GM21381 (cell line): Measurements from ENCODE around the gene YIPF2.
"Not testable (repeated sequence)": the region's sequence is repeated elsewhere in the genome, so short reads cannot be mapped to it uniquely, and the experiment has no call there.

Experiments
- ATAC-seq: cut with Tn5 transposase; IDR thresholded peaks from one replicate; pipeline ENCODE4 v1.9.1; 2021; ENCODE audit warnings: mild to moderate bottlenecking, moderate library complexity; ENCODE audit not compliant: unreplicated experiment

YIPF2 gene

GRCh38 chr19:10928563-10929401, at the start of gene YIPF2, which contains the start of gene TIMM29:
TSS of gene YIPF2 (minus strand) at chr19:10928639. CDS start at chr19:10928410, 229 bp downstream.
TSS of gene TIMM29 (plus strand) at chr19:10928811. CDS start at chr19:10928823, 12 bp downstream.
- peak; percentile 76 for ATAC-seq

GRCh38 chr19:10977742-10978092, 49.3 kb upstream of the YIPF2 start:
- ATAC-seq = no peak

DNA sequence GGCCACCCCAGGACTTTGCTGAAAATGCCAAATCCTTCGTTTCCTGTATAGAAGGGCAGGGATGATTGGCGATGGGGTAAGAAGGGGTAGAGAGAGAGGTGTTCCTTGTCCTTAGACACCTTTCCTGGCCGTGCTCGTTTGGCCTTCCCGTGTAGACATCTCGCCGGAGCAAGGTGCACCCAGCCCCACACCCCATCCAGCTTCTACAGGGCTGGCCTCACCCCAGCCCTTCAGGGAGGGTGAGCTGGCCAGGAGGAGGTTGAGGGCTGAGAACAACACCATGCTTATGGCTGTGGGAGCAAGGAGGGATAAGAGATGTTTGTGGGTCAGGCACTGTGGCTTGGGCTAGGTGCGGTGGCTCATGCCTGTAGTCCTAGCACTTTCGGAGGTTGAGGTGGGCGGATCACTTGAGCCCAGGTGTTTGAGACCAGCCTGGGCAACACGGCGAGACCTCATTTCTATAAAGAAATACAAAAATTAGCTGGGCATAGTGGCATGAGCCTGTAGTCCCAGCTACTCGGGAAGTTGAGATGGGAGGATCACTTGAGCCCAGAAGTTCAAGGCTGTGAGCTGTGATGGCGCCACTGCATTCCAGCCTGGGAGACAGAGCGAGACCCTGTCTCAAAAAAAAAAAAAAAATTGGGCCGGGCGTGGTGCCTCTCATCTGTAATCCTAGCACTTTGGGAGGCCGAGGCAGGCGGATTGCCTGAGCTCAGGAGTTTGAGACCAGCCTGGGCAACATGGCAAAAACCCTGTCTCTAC, 47.9 kb upstream of the YIPF2 start:
- ATAC-seq = no peak

DNA sequence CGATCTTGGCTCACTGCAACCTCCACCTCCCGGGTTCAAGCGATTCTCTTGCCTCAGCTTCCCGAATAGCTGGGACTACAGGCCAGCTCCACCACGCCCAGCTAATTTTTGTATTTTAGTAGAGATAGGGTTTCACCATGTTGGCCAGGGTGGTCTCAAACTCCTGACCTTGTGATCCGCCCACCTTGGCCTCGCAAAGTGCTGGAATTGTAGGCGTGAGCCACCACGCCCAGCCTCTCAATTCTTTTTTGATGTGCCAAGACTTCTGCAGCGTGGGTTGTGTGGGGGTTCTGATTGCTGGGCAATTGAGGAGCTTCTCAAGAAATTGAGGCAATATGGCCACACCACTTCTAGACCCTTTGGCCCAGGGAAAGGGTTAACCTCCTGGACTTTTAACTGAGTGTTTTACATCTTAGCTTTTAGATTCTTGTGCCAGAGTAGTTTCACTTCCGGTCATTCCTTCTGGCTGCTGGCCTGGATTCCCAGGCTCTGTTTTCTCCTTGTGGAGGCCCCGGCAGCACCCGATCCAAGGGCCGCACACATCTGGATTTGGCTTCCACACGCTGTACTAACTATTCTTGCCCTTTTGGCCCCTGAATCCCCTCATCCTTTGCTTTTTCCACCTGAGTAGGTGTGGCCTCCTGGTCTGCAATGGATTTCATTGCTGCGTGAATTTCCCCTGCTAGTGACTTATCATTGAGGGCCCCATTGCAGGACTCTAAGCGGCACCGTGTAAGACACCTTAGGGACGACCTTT, 47.1 kb upstream of the YIPF2 start:
- no peak for ATAC-seq

DNA sequence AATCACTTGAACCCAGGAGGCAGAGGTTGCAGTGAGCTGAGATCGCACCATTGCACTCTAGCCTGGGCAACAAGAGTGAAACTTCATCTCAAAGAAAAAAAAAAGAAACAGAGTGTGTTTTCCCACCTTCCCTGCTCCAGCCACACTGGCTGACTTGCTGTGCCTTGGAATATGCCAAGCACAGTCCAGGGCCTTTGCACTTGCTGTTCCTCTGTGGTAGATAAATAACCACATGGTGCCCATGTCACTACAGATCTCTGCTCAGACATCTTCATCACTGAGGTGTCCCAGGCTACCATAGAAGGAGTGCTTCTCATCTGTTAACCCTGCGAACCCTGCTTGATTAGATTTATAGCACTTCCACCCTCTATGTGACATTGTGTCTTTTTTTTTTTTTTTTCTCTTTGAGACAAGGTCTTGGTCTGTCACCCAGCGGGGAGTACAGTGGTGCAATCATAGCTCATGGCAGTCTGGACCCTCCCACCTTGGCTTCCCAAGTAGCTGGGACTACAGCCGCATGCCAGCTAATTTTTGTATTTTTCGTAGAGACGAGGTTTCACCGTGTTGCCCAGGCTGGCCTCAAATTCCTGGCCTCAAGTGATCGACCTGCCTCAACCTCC, 42.8 kb upstream of the YIPF2 start:
- no peak for ATAC-seq

GRCh38 chr19:10968527-10969135, 40.2 kb upstream of the YIPF2 start:
- no peak for ATAC-seq

DNA sequence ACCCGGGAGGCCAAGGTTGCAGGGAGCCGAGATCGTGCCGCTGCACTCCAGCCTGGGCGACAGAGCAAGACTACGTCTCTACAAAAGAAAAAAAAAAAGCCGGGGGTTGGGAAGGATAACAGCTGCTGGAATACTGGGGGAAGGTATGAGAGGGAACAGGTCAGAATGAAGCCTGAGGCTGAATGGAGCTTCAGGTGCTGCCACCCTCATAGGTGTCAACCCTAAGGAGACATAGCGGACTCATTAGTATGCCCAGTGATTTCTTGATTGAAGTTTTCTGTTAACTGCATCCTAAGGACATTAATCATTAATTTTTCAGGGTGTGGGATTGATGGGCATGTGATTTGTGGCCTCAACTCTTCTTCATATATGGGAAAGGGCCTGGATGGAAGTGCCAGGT, 38.4 kb upstream of the YIPF2 start:
- ATAC-seq = no peak

DNA sequence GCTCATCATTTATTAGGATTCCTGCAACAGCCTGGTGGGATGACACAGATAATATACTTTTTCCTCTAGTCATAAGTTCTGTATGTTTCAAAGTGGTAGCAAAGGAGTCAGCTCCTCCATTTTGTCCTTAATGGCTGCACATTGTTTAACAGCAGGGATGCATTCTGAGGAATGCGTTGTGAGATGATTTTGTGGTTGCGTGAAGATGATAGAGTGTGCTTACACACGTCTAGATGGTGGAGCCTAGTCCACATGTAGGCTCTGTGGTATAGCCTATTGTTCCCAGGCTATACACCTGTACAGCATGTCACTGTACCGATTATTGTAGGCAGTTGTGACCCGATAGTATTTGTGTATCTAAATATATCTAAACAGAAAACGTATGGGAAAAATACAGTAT, 37.0 kb upstream of the YIPF2 start:
- ATAC-seq = no peak

DNA sequence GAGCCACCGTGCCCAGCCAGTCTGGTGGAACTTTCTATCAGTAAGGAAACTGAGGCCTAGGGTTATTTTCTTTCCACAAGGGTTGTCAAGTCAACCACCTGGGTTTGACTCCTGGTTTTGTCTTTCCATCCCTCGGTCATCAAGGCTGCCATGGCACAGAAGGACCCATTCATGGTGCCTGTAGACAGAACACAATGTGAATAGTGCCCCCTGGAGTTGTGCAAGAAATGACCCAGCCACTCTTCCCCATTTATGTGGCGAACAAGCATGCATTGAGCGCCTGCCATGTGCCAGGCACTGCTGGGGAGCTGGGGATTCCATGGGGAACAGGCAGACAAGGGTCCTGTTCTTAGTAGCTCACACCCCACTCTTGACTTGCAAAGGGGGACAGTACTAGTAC, 36.5 kb upstream of the YIPF2 start:
- no peak for ATAC-seq

GRCh38 chr19:10963865-10964264, 35.4 kb upstream of the YIPF2 start:
- no peak for ATAC-seq

- ATAC-seq = no peak
Observed at GRCh38 chr19:10962863-10963262, 34.4 kb upstream of the YIPF2 start.

- peak; percentile 30 for ATAC-seq
Observed at GRCh38 chr19:10961073-10961860, 32.8 kb upstream of the YIPF2 start.

DNA sequence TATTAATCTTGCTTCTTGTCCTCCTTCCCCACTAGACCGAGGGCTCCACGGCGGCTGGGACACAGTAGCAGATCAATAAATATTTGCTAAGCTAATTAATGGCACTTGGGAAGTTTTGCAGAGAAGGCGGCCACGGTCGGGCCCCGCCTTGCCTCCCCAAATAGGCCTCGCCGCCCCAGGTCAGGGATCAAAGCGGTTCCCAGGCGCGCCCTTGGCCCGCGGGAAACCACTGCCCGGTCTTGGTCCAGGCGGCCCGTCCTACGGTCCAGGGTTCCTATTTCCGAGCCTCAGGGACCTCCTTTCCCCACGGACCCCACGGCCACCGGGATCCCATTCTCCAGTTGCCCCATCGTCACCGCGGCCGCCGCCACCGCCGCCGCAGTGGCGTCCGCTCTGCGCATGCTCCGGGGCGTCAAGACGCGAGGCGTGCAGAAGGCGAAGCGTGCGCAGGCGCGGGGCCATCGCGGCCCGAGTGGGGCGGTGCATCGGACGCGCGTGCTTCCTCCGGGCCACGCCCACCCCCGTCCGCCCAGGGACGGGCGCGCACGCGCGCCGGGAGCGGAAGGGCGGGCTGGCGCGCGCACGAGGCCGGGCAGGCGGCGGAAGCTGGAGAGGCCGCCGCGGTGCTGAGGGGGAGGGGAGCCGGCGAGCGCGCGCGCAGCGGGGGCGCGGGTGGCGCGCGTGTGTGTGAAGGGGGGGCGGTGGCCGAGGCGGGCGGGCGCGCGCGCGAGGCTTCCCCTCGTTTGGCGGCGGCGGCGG, 32.1 kb upstream of the YIPF2 start, which contains the start of gene SMARCA4:
TSS of gene SMARCA4 (plus strand) at position 717 of the 759 bp plus-strand sequence. CDS start 23,122 bp downstream, outside the sequence.
- peak; percentile 70 for ATAC-seq

DNA sequence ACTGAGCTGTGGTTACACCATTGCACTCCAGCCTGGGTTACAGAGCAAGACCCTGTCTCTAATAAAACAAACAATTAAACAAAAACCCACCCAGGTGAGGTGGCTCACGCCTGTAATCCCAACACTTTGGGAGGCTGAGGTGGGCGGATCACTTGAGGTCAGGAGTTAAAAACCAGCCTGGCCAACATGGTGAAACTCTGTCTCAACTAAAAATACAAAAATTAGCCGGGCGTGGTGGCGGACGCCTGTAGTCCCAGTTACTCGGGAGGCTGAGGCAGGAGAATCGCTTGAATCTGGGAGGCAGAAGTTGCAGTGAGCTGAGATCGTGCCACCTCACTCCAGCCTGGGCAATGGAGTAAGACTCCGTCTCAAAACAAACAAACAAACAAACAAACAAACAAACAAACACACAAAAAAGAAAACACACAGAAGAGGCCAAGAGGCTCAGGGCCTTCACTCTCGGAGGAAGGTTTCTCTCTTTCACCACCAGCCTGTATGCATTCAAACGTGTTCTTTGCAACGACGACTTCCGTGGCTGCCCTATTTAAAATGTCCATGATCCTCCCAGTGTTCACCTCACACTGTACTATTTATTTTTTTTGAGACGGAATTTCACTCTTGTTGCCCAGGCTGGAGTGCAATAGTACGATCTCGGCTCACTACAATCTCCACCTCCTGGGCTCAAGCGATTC, 31.0 kb upstream of the YIPF2 start:
- ATAC-seq = not testable (repeated sequence)

- ATAC-seq = no peak
Observed at GRCh38 chr19:10952809-10953208, 24.4 kb upstream of the YIPF2 start.

DNA sequence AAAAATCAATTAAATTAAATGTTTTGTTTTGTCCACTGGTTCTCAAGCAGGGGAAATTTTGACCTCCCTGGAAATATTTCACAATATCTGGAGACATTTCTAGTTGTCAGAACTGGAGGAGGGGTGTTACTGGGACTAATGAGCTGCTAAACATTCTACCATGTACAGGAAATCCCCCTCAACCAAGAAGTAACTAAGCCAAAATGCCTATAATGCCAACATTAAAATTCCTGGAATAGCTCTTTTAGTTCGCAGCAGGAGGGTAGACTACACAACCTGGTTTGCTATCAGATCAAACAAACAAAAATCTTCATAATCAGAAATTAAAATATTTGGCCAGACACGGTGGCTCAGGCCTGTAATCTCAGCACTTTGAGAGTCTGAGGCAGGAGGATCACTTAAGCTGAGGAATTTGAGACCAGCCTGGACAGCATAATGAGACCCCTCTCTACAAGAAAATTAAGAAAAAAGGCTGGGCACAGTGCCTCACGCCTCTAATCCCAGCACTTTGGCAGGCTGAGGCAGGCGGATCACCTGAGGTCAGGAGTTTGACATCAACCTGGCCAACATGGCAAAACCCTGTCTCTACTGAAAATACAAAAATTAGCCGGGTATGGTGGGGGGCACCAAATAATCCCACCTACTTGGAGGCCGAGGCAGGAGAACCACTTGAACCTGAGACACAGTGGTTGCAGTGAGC, 18.7 kb upstream of the YIPF2 start:
- ATAC-seq = no peak

- ATAC-seq = no peak
Observed at GRCh38 chr19:10945264-10945663, 16.8 kb upstream of the YIPF2 start.

DNA sequence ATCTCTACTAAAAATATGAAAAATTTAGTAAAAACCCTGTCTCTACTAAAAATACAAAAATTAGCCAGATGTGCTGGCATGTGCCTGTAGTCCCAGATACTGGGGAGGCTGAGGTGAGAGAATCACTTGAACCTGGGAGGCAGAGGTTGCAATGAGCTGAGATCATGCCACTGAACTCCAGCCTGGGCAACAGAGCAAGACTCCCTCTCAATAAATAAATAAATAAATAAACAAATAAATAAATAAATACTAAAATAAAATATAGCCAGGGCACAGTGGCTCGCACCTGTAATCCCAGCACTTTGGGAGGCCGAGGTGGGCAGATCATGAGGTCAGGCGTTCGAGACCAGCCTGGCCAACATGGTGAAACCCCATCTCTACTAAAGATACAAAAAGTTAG, 15.0 kb upstream of the YIPF2 start:
- not testable (repeated sequence) for ATAC-seq
